Fibroblast of lung (primary cell): Measurements from ENCODE around the gene ARMC9. TPM values are rescaled to one million over a fixed set of nuclear protein-coding genes. Genes with fewer than 3 reads are reported as not detected.

ENCODE experiments used
- DNase-seq, 2 donors: peaks; one replicate each; pipeline versions ENCODE4 v3.0.0 to v3.0.0-alpha.2; 2010; ENCODE audit warnings: low read depth in 2 of 2
- H2AFZ ChIP-seq: 2 replicates; pipeline ENCODE4 v1.5.1; 2012; ENCODE audit warnings: low read length, control low read depth, inconsistent platforms
- H3K27ac ChIP-seq: 2 replicates; pipeline ENCODE4 v1.5.1; 2011; ENCODE audit warnings: low read length, control low read depth; ENCODE audit not compliant: insufficient read depth
- H3K27me3 ChIP-seq: 2 replicates; pipeline ENCODE4 v1.5.1; 2011; ENCODE audit warnings: mild to moderate bottlenecking, low read length; ENCODE audit not compliant: control insufficient read depth, insufficient read depth
- H3K36me3 ChIP-seq: 2 replicates; pipeline ENCODE4 v1.5.1; 2011; ENCODE audit warnings: low read length; ENCODE audit not compliant: control insufficient read depth, insufficient read depth
- H3K4me1 ChIP-seq: 2 replicates; pipeline ENCODE4 v1.5.1; 2011; ENCODE audit warnings: low read length; ENCODE audit not compliant: control insufficient read depth, insufficient read depth; ENCODE audit errors: extremely low read depth
- H3K4me2 ChIP-seq: 2 replicates; pipeline ENCODE4 v1.5.1; 2011; ENCODE audit warnings: low read length, control low read depth; ENCODE audit not compliant: insufficient read depth; ENCODE audit errors: extremely low read depth
- H3K4me3 ChIP-seq, 4 experiments: fragments of 200-600 bp in 1 of 4; sonication (generic) in 1 of 4; replicated peaks in 1 of 4; 2 replicates each; pipeline ENCODE4 v1.5.1; 2011 to 2016; ENCODE audit warnings: low read length in 4 of 4, low read depth in 3 of 4, mild to moderate bottlenecking in 3 of 4, control low read depth in 2 of 4, inconsistent platforms in 1 of 4, mixed read lengths in 1 of 4; ENCODE audit not compliant: insufficient read depth in 1 of 4; ENCODE audit errors: control extremely low read depth in 1 of 4
- H3K79me2 ChIP-seq: 2 replicates; pipeline ENCODE4 v1.5.1; 2012; ENCODE audit warnings: mild to moderate bottlenecking, low read length, inconsistent platforms; ENCODE audit not compliant: control insufficient read depth, insufficient read depth
- H3K9ac ChIP-seq: 2 replicates; pipeline ENCODE4 v1.5.1; 2011; ENCODE audit warnings: mild to moderate bottlenecking, low read length, control low read depth; ENCODE audit not compliant: insufficient read depth
- H3K9me3 ChIP-seq: 2 replicates; pipeline ENCODE4 v1.5.1; 2012; ENCODE audit warnings: low read depth, low read length; ENCODE audit not compliant: control insufficient read depth, insufficient read depth
- H4K20me1 ChIP-seq: 2 replicates; pipeline ENCODE4 v1.5.1; 2011; ENCODE audit warnings: low read length; ENCODE audit not compliant: control insufficient read depth, insufficient read depth; ENCODE audit errors: extremely low read depth
- CTCF ChIP-seq, 2 donors: IDR thresholded peaks in 1 of 2; conservative IDR thresholded peaks in 1 of 2; 1 replicate in 1 of 2; 2 replicates in 1 of 2; pipeline ENCODE4 v1.5.1; 2011 to 2012; ENCODE audit warnings: low read length in 2 of 2, control low read depth in 1 of 2, inconsistent platforms in 1 of 2, low read depth in 1 of 2, mild to moderate bottlenecking in 1 of 2
- EZH2 ChIP-seq: IDR thresholded peaks from 2 replicates; pipeline ENCODE4 v1.5.1; 2012; ENCODE audit warnings: low read length, control low read depth, mild to moderate bottlenecking; ENCODE audit errors: missing control alignments
- polyA plus RNA-seq, 2 donors: library from polyadenylated mRNA; depleted of rRNA in 1 of 2; stranded (reverse) in 1 of 2; unstranded in 1 of 2; fragments of >200 nt; gene quantifications; 2 replicates each; pipeline ENCODE4 v1.2.1, GENCODE V29; 2011 to 2012; ENCODE audit warnings: missing spikeins in 1 of 2
- total RNA-seq: library from RNA; depleted of rRNA; stranded (reverse); fragments of >200 nt; gene quantifications from 2 replicates; pipeline ENCODE4 v1.2.1, GENCODE V29; 2014

ARMC9 gene
- total and polyA plus RNA-seq, 2 donors (not counting 1 experiment from before 2014, with no cell fraction given), result 68.4 to 153 TPM

GRCh38 chr2:231359441-231359840 is 161.0 kb downstream of the ARMC9 start:
- Histone ChIP-seq H3K36me3 (peaks cover 4% of the 10 kb centered on the region), H4K20me1 (no peaks in the 10 kb centered on the region), H3K79me2 (no peaks in the 10 kb centered on the region), H3K27me3 (no peaks in the 10 kb centered on the region), H2AFZ (no peak overlapping the region), H3K9ac (no peak overlapping the region), H3K27ac (no peak overlapping the region), H3K4me2 (no peak overlapping the region), H3K4me1 (no peaks in the 10 kb centered on the region), H3K9me3 (no peaks in the 10 kb centered on the region), H3K4me3 (no peak overlapping the region)
- TF ChIP-seq CTCF (conservative IDR thresholded peaks at IDR 0.05 in 1 of 2, IDR thresholded peaks at IDR 0.05 in 1 of 2; ENCODE audit: low read depth in 1 of 2, low read length in 2 of 2), result no peak
- TF ChIP-seq EZH2, result no peak
- DNase-seq, result no peak

GRCh38 chr2:231359948-231360347 is 161.5 kb downstream of the ARMC9 start:
- no peak for DNase-seq

GRCh38 chr2:231360401-231360800 is 162.0 kb downstream of the ARMC9 start:
- Histone ChIP-seq H3K79me2 (no peaks in the 10 kb centered on the region), H4K20me1 (no peaks in the 10 kb centered on the region), H3K27ac (no peak overlapping the region), H3K4me2 (no peak overlapping the region), H3K9me3 (no peaks in the 10 kb centered on the region), H3K4me3 (no peak overlapping the region), H3K9ac (no peak overlapping the region), H3K36me3 (peaks cover 4% of the 10 kb centered on the region), H3K27me3 (no peaks in the 10 kb centered on the region), H2AFZ (no peak overlapping the region), H3K4me1 (no peaks in the 10 kb centered on the region)
- TF ChIP-seq CTCF (conservative IDR thresholded peaks at IDR 0.05 in 1 of 2, IDR thresholded peaks at IDR 0.05 in 1 of 2; ENCODE audit: low read depth in 1 of 2, low read length in 2 of 2) (no peak), EZH2 (no peak)
- no peak for DNase-seq

More at GRCh38 chr2:231359948-231360347, 161.5 kb downstream of the ARMC9 start:
- Histone ChIP-seq H3K4me2 (no peak overlapping the region), H3K27me3 (no peaks in the 10 kb centered on the region), H3K4me3 (no peak overlapping the region), H3K4me1 (no peaks in the 10 kb centered on the region), H3K36me3 (peaks cover 4% of the 10 kb centered on the region), H4K20me1 (no peaks in the 10 kb centered on the region), H3K79me2 (no peaks in the 10 kb centered on the region), H3K9ac (no peak overlapping the region), H3K9me3 (no peaks in the 10 kb centered on the region), H2AFZ (no peak overlapping the region), H3K27ac (no peak overlapping the region)
- TF ChIP-seq EZH2 (no peak), CTCF (conservative IDR thresholded peaks at IDR 0.05 in 1 of 2, IDR thresholded peaks at IDR 0.05 in 1 of 2; ENCODE audit: low read depth in 1 of 2, low read length in 2 of 2) (no peak)
